Chondrocyte (in vitro differentiated cells): Measurements from ENCODE around the gene NEURL1B. TPM values are rescaled to one million over a fixed set of nuclear protein-coding genes. Genes with fewer than 3 reads are reported as not detected.
"Not testable (repeated sequence)": the region's sequence is repeated elsewhere in the genome, so short reads cannot be mapped to it uniquely, and the experiment has no call there.

Experiments used
- DNase-seq: peaks from one replicate; pipeline ENCODE4 v3.0.0; 2021; ENCODE audit warnings: mixed read lengths, low spot score
- H3K27ac Mint-ChIP-seq: one replicate; pipeline ENCODE4 v1.8.0; 2021; ENCODE audit warnings: mild to moderate bottlenecking, moderate library complexity, mixed read lengths; ENCODE audit not compliant: unreplicated experiment
- H3K27me3 Mint-ChIP-seq: 2 replicates; pipeline ENCODE4 v1.8.0; 2021; ENCODE audit warnings: low read depth, mixed read lengths
- H3K36me3 Mint-ChIP-seq: 2 replicates; pipeline ENCODE4 v1.8.0; 2021; ENCODE audit warnings: low read depth, mixed read lengths
- H3K4me1 Mint-ChIP-seq: 2 replicates; pipeline ENCODE4 v1.8.0; 2021; ENCODE audit warnings: low read depth, mild to moderate bottlenecking, mixed read lengths
- H3K4me3 Mint-ChIP-seq: one replicate; pipeline ENCODE4 v1.8.0; 2021; ENCODE audit warnings: mild to moderate bottlenecking, moderate library complexity, mixed read lengths; ENCODE audit not compliant: unreplicated experiment
- H3K9me3 Mint-ChIP-seq: 2 replicates; pipeline ENCODE4 v1.8.0; 2021; ENCODE audit warnings: low read depth, mixed read lengths
- CTCF ChIP-seq: fragments of 200-600 bp; sonication (generic); IDR thresholded peaks from 2 replicates; pipeline ENCODE4 v1.5.0; 2021; ENCODE audit warnings: antibody characterized with exemption, mild to moderate bottlenecking, moderate library complexity
- total RNA-seq: library from RNA; stranded (reverse); gene quantifications from 3 replicates; pipeline ENCODE4 v1.2.1, GENCODE V29; 2021

The NEURL1B gene
- total RNA-seq, 1 donor from 2014 or later: 5.4 TPM

- DNase-seq: no peak
- H3K36me3 Mint-ChIP-seq: no peaks in the 10 kb centered on the region
- no peaks in the 10 kb centered on the region for H3K27me3 Mint-ChIP-seq
- TF ChIP-seq CTCF: no peak
- no peak overlapping the region for H3K4me3 Mint-ChIP-seq
- peaks cover 4% of the 10 kb centered on the region for H3K4me1 Mint-ChIP-seq
- H3K9me3 Mint-ChIP-seq: no peaks in the 10 kb centered on the region
- no peak overlapping the region for H3K27ac Mint-ChIP-seq
Observed at GRCh38 chr5:172648755-172649154, 7.7 kb downstream of the NEURL1B start.

GRCh38 chr5:172656496-172656895 lies 15.4 kb downstream of the NEURL1B start:
- not testable (repeated sequence) for H3K27ac Mint-ChIP-seq, DNase-seq, H3K27me3 Mint-ChIP-seq, H3K4me3 Mint-ChIP-seq, H3K36me3 Mint-ChIP-seq, H3K9me3 Mint-ChIP-seq
- peaks cover 22% of the 10 kb centered on the region for H3K4me1 Mint-ChIP-seq

GRCh38 chr5:172657524-172658233 lies 16.6 kb downstream of the NEURL1B start:
- H3K27ac Mint-ChIP-seq, H3K9me3 Mint-ChIP-seq, H3K27me3 Mint-ChIP-seq, H3K36me3 Mint-ChIP-seq, H3K4me3 Mint-ChIP-seq, DNase-seq: not testable (repeated sequence)
- peaks cover 20% of the 10 kb centered on the region for H3K4me1 Mint-ChIP-seq

- Mint-ChIP-seq H3K9me3 (peaks cover 3% of the 10 kb centered on the region), H3K36me3 (peaks cover 3% of the 10 kb centered on the region), H3K27me3 (no peaks in the 10 kb centered on the region), H3K27ac (no peak overlapping the region), H3K4me3 (no peak overlapping the region), H3K4me1 (peaks cover 20% of the 10 kb centered on the region)
- DNase-seq: no peak
- no peak for TF ChIP-seq CTCF
Observed at GRCh38 chr5:172658391-172658790, 17.3 kb downstream of the NEURL1B start.

GRCh38 chr5:172658961-172659501 lies 18.0 kb downstream of the NEURL1B start:
- no peak overlapping the region for H3K4me3 Mint-ChIP-seq
- H3K36me3 Mint-ChIP-seq: peaks cover 3% of the 10 kb centered on the region
- no peaks in the 10 kb centered on the region for H3K27me3 Mint-ChIP-seq
- peaks cover 3% of the 10 kb centered on the region for H3K9me3 Mint-ChIP-seq
- H3K4me1 Mint-ChIP-seq: peaks cover 20% of the 10 kb centered on the region
- DNase-seq: no peak
- TF ChIP-seq CTCF: no peak
- peak overlapping the region; percentile 82 for H3K27ac Mint-ChIP-seq

GRCh38 chr5:172659570-172659908 lies 18.5 kb downstream of the NEURL1B start:
- peak overlapping the region; percentile 95 for H3K27ac Mint-ChIP-seq
- H3K4me3 Mint-ChIP-seq: no peak overlapping the region
- H3K27me3 Mint-ChIP-seq: no peaks in the 10 kb centered on the region
- TF ChIP-seq CTCF: no peak
- peaks cover 20% of the 10 kb centered on the region for H3K4me1 Mint-ChIP-seq
- peaks cover 3% of the 10 kb centered on the region for H3K9me3 Mint-ChIP-seq
- no peak for DNase-seq
- peaks cover 3% of the 10 kb centered on the region for H3K36me3 Mint-ChIP-seq
